Glutamatergic neuron (in vitro differentiated cells): ENCODE results near the gene KIAA1586. TPM values are rescaled to one million over a fixed set of nuclear protein-coding genes. Genes with fewer than 3 reads are reported as not detected.

ENCODE experiments used
- DNase-seq: peaks from one replicate; pipeline ENCODE4 v3.0.0; 2022
- H3K27ac Mint-ChIP-seq: one replicate; pipeline ENCODE4 v1.8.0; 2020; ENCODE audit warnings: mild to moderate bottlenecking, mixed read lengths, inconsistent platforms; ENCODE audit not compliant: unreplicated experiment
- H3K27me3 Mint-ChIP-seq: one replicate; pipeline ENCODE4 v1.8.0; 2020; ENCODE audit warnings: mild to moderate bottlenecking, moderate library complexity, mixed read lengths, inconsistent platforms; ENCODE audit not compliant: unreplicated experiment
- H3K36me3 Mint-ChIP-seq: one replicate; pipeline ENCODE4 v1.8.0; 2020; ENCODE audit warnings: mild to moderate bottlenecking, mixed read lengths, inconsistent platforms; ENCODE audit not compliant: unreplicated experiment
- H3K4me1 Mint-ChIP-seq: one replicate; pipeline ENCODE4 v1.8.0; 2020; ENCODE audit warnings: mild to moderate bottlenecking, low read depth, mixed read lengths, inconsistent platforms; ENCODE audit not compliant: unreplicated experiment
- H3K4me3 Mint-ChIP-seq: one replicate; pipeline ENCODE4 v1.8.0; 2020; ENCODE audit warnings: mild to moderate bottlenecking, mixed read lengths, inconsistent platforms; ENCODE audit not compliant: unreplicated experiment
- H3K9me3 Mint-ChIP-seq: one replicate; pipeline ENCODE4 v1.8.0; 2020; ENCODE audit warnings: mild to moderate bottlenecking, moderate library complexity, mixed read lengths, inconsistent platforms; ENCODE audit not compliant: unreplicated experiment
- total RNA-seq: library from RNA; stranded (reverse); fragmentation: NEBNext Ultra II Directional; extraction: Animal tissue kit (Norgen Biotek cat#: 25700); gene quantifications from one replicate; pipeline ENCODE4 v1.2.1, GENCODE V29; 2021; ENCODE audit not compliant: unreplicated experiment
- TF ChIP-seq, protein P1 (sequence below): fragments of 200-600 bp; sonication (generic); IDR thresholded peaks from one replicate; pipeline ENCODE4 v1.5.0; 2021; ENCODE audit not compliant: partially characterized antibody, unreplicated experiment

Gene KIAA1586
- total RNA-seq, 1 donor from 2014 or later = 31.3 TPM

DNA sequence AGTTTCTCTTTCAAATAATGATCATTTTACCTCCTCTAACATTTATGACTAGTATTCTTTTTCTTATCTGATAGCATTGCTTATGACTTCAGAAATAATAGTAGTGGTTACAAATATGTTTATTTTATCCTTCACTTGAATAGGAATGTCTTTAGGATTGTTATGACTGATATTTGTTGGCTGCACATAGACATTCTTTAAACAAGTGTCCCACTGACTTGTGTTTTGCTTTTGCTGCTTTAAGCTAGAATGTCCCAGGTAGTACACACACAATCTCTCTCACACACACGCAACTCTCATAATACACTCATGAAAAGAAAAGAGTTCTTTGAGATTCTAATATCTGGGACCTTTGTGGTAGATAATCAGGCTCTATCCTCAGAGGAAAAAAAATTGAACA is 21.6 kb downstream of the KIAA1586 start:
- Mint-ChIP-seq H3K36me3 (no peaks in the 10 kb centered on the region), H3K27me3 (no peaks in the 10 kb centered on the region), H3K4me1 (no peaks in the 10 kb centered on the region), H3K27ac (no peak overlapping the region), H3K4me3 (no peak overlapping the region), H3K9me3 (no peaks in the 10 kb centered on the region)
- TF ChIP-seq, protein P1, sequence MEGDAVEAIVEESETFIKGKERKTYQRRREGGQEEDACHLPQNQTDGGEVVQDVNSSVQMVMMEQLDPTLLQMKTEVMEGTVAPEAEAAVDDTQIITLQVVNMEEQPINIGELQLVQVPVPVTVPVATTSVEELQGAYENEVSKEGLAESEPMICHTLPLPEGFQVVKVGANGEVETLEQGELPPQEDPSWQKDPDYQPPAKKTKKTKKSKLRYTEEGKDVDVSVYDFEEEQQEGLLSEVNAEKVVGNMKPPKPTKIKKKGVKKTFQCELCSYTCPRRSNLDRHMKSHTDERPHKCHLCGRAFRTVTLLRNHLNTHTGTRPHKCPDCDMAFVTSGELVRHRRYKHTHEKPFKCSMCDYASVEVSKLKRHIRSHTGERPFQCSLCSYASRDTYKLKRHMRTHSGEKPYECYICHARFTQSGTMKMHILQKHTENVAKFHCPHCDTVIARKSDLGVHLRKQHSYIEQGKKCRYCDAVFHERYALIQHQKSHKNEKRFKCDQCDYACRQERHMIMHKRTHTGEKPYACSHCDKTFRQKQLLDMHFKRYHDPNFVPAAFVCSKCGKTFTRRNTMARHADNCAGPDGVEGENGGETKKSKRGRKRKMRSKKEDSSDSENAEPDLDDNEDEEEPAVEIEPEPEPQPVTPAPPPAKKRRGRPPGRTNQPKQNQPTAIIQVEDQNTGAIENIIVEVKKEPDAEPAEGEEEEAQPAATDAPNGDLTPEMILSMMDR = no peak
- no peak for DNase-seq

DNA sequence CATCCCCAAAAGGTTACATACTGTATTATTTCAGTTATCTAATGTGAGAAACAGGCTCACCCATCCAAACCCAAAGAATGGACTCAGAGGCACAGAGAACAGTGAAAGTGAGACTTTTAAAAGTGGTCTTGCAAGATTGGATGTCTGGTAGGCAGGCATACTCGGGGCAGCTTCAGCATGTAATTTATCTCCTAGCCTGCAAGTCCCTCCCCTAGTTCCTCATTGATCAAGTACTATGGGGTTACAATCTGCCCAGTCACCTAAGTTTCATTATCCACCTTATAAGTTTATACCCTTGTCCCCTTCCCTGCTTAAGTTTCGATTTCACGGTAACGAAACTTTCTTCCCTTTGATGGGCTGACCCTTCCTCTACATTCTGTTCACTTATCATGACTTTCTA is 22.7 kb downstream of the KIAA1586 start:
- Mint-ChIP-seq H3K27ac (no peak overlapping the region), H3K27me3 (no peaks in the 10 kb centered on the region)
- TF ChIP-seq, protein P1 = no peak

DNA sequence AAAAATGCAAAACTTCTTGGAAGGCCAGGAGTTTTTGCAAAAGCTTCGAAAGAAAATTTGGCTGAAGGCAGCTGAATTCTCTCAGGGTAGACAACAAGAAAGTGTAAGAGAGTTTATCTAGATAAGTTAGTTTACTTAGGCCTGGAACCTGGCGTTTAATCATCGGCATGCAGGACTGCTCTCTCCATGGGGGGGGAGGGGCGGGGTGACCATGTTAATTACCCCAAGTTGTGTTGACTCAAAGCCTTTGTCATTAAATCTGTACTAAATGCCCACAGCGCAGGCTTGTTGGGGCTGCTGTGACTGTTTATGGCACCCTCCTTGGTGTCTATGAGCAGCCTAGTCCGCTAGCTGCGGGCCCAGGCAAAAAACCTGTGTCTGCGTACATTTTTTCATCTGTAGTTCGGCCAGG is 23.4 kb downstream of the KIAA1586 start:
- DNase-seq = no peak
- Mint-ChIP-seq H3K27ac (no peak overlapping the region), H3K4me1 (no peaks in the 10 kb centered on the region), H3K36me3 (no peaks in the 10 kb centered on the region), H3K9me3 (no peaks in the 10 kb centered on the region), H3K4me3 (no peak overlapping the region), H3K27me3 (no peaks in the 10 kb centered on the region)
- TF ChIP-seq, protein P1 = no peak

More for the DNA sequence above, 22.7 kb downstream of the KIAA1586 start:
- no peaks in the 10 kb centered on the region for H3K4me1 Mint-ChIP-seq
- no peaks in the 10 kb centered on the region for H3K9me3 Mint-ChIP-seq
- no peak for DNase-seq
- no peak overlapping the region for H3K4me3 Mint-ChIP-seq
- no peaks in the 10 kb centered on the region for H3K36me3 Mint-ChIP-seq

DNA sequence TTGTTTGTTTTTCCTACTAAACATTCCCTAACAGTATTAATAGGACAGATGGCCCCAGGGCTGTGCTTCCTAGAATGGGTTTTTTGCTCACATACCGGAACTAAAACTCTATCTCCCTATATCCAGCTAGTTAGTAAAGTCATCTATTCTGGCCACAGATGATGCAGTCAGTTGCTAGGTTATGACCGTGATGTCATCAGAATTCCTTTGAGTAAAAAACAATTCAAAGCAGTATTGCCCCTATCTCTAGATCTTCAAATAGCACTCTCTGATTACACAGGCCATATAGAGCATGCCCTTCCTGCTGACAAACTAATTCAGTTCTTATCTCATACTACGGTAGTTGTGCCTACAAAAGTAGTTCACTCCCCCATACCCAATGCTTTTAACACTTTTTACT is 25.6 kb downstream of the KIAA1586 start:
- no peaks in the 10 kb centered on the region for H3K27me3 Mint-ChIP-seq

DNA sequence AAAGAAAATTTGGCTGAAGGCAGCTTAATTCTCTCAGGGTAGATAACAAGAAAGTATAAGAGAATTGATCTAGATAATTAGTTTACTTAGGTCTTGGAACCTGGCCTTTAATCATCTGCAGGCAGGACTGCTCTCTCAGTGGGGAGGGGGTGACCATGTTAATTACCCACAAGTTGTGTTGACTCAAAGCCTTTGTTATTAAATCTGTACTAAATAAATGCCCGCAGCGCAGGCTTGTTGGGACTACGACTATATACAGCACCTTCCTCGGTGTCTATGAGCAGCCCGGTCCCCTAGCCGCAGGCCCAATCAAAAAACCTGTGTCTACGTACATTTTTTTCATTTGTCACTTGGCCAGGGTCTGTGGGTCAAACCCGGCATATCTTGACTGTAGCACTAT is 27.9 kb downstream of the KIAA1586 start:
- no peak overlapping the region for H3K27ac Mint-ChIP-seq
- no peaks in the 10 kb centered on the region for H3K9me3 Mint-ChIP-seq
- no peaks in the 10 kb centered on the region for H3K27me3 Mint-ChIP-seq
- no peak overlapping the region for H3K4me3 Mint-ChIP-seq
- H3K4me1 Mint-ChIP-seq = no peaks in the 10 kb centered on the region
- TF ChIP-seq, protein P1 = no peak
- no peaks in the 10 kb centered on the region for H3K36me3 Mint-ChIP-seq
- no peak for DNase-seq

More for the DNA sequence above, 25.6 kb downstream of the KIAA1586 start:
- Mint-ChIP-seq H3K9me3 (no peaks in the 10 kb centered on the region), H3K4me3 (no peak overlapping the region), H3K36me3 (no peaks in the 10 kb centered on the region), H3K27ac (no peak overlapping the region), H3K4me1 (no peaks in the 10 kb centered on the region)
- TF ChIP-seq, protein P1 = no peak
- no peak for DNase-seq
